Endothelial cell of umbilical vein (primary cell): ENCODE results near the gene NEUROG1. TPM values are rescaled to one million over a fixed set of nuclear protein-coding genes. Genes with fewer than 3 reads are reported as not detected.

ENCODE experiments used
- BruUV-seq: library from RNA; stranded (reverse); fragments of 400-500 nt; replicated peaks from 2 replicates; lab custom pipeline; 2021; lab: Mats Ljungman, UMichigan
- CTCF ChIA-PET: fragments of 300-600, 350-600 bp; sonication (Branson Sonifier 250); formaldehyde crosslinking; loops from one replicate; lab custom pipeline; 2021; ENCODE audit warnings: antibody characterized with exemption, inconsistent platforms; lab: Charles Lee
- POLR2A ChIA-PET: fragments of 300-600, 350-600 bp; sonication (Branson Sonifier 250); formaldehyde crosslinking; loops from one replicate; lab custom pipeline; 2021; ENCODE audit warnings: antibody characterized with exemption, inconsistent platforms; lab: Charles Lee
- DNase-seq: peaks from one replicate; pipeline ENCODE4 v3.0.0-alpha.2; 2011; ENCODE audit warnings: low read depth, low spot score
- FAIRE-seq: peaks from 2 replicates; lab custom pipeline; 2011; peaks lifted over from hg19 to GRCh38; lab: Jason Lieb, UNC
- H2AFZ ChIP-seq: 2 replicates; pipeline ENCODE4 v1.6.0; 2012; ENCODE audit warnings: low read depth, low read length, control low read depth, inconsistent platforms
- H3K27ac ChIP-seq: 2 replicates; pipeline ENCODE4 v1.5.1; 2011; ENCODE audit warnings: low read depth, mild to moderate bottlenecking, control low read depth, low read length, moderate library complexity; ENCODE audit not compliant: insufficient read depth
- H3K27me3 ChIP-seq, 2 experiments: 2 replicates each; pipeline versions ENCODE4 v1.6.0 to v1.6.1; 2011; ENCODE audit warnings: low read length in 2 of 2, mixed read lengths in 1 of 2; ENCODE audit not compliant: control insufficient read depth in 2 of 2, insufficient read depth in 2 of 2
- H3K36me3 ChIP-seq, 2 experiments: 2 replicates in 1 of 2; 3 replicates in 1 of 2; pipeline ENCODE4 v1.5.1; 2011; ENCODE audit warnings: low read length in 2 of 2, mild to moderate bottlenecking in 1 of 2, moderate library complexity in 1 of 2; ENCODE audit not compliant: control insufficient read depth in 2 of 2, insufficient read depth in 2 of 2; ENCODE audit errors: extremely low read depth in 1 of 2
- H3K4me1 ChIP-seq: 3 replicates; pipeline ENCODE4 v1.5.1; 2011; ENCODE audit warnings: mild to moderate bottlenecking, low read length; ENCODE audit not compliant: control insufficient read depth, insufficient read depth; ENCODE audit errors: extremely low read depth
- H3K4me2 ChIP-seq: 2 replicates; pipeline ENCODE4 v1.6.1; 2011; ENCODE audit warnings: low read length, control low read depth, mixed read lengths; ENCODE audit not compliant: insufficient read depth
- H3K4me3 ChIP-seq, 3 experiments: fragments of 200-600 bp in 1 of 3; sonication (generic), shearing (Covaris generic) in 1 of 3; replicated peaks in 1 of 3; 2 replicates each; pipeline ENCODE4 v1.5.1; 2011 to 2016; ENCODE audit warnings: control low read depth in 3 of 3, low read length in 3 of 3, mild to moderate bottlenecking in 2 of 3, inconsistent platforms in 1 of 3, low read depth in 1 of 3, moderate library complexity in 1 of 3; ENCODE audit not compliant: insufficient read depth in 1 of 3
- H3K79me2 ChIP-seq: 2 replicates; pipeline ENCODE4 v1.6.0; 2012; ENCODE audit warnings: low read length, inconsistent platforms; ENCODE audit not compliant: control insufficient read depth, insufficient read depth
- H3K9ac ChIP-seq: replicated peaks from 2 replicates; pipeline ENCODE3; 2011; ENCODE audit warnings: low read length, control low read depth; ENCODE audit not compliant: insufficient read depth; ENCODE audit errors: extremely low read depth
- H3K9me1 ChIP-seq: replicated peaks from 3 replicates; pipeline ENCODE4 v1.6.0; 2011; ENCODE audit warnings: mild to moderate bottlenecking, low read length; ENCODE audit not compliant: control insufficient read depth, insufficient read depth; ENCODE audit errors: extremely low read depth
- H3K9me3 ChIP-seq: replicated peaks from 2 replicates; pipeline ENCODE4 v1.5.1; 2012; ENCODE audit warnings: low read length, inconsistent platforms; ENCODE audit not compliant: control insufficient read depth, insufficient read depth
- H4K20me1 ChIP-seq: replicated peaks from 2 replicates; pipeline ENCODE3; 2011; ENCODE audit warnings: mild to moderate bottlenecking, low read length; ENCODE audit not compliant: control insufficient read depth, insufficient read depth; ENCODE audit errors: extremely low read depth
- EZH2 ChIP-seq: IDR thresholded peaks from 2 replicates; pipeline ENCODE4 v1.6.1; 2012; ENCODE audit warnings: borderline replicate concordance, low read depth, mild to moderate bottlenecking, moderate library complexity, low read length, inconsistent platforms; ENCODE audit not compliant: severe bottlenecking
- FOS ChIP-seq: IDR thresholded peaks from 2 replicates; pipeline ENCODE4 v1.6.1; 2011; ENCODE audit warnings: mild to moderate bottlenecking, low read length, moderate library complexity, borderline replicate concordance; ENCODE audit not compliant: insufficient read depth
- MYC ChIP-seq: IDR thresholded peaks from one replicate; pipeline ENCODE4 v1.6.1; 2011; ENCODE audit warnings: mild to moderate bottlenecking, low read depth, low read length
- POLR2A ChIP-seq: IDR thresholded peaks from 2 replicates; pipeline ENCODE4 v1.6.1; 2012; ENCODE audit warnings: low read depth, mild to moderate bottlenecking, control low read depth, low read length
- dilution Hi-C: fragments of 300-500 bp; cut with MboI; formaldehyde crosslinking; loops from one replicate; pipeline ENCODE4 v1.15.0; 2019; ENCODE audit warnings: low sequenced_read_pairs; ENCODE audit not compliant: extremely low pct_ligation_motif_present
- intact Hi-C: fragments of 100-400 bp; cut with micrococcal nuclease; formaldehyde crosslinking; loops from one replicate; pipeline ENCODE4 v1.10.0; 2022
- polyA plus RNA-seq, 4 experiments: library from polyadenylated mRNA; depleted of rRNA in 3 of 4; stranded (reverse) in 3 of 4; unstranded in 1 of 4; fragments of >200 nt; gene quantifications; 2 replicates each; pipeline versions ENCODE4 v1.2.1 to v1.2.3, GENCODE V29; 2011 to 2012; ENCODE audit warnings: missing spikeins in 1 of 4
- total RNA-seq: library from RNA; stranded (reverse); gene quantifications from 2 replicates; pipeline ENCODE4 v1.2.3, GENCODE V29; 2021

The NEUROG1 gene
- total and polyA plus RNA-seq, 2 donors (not counting 3 experiments of a cell fraction or from before 2014, with no cell fraction given), result not detected

DNA sequence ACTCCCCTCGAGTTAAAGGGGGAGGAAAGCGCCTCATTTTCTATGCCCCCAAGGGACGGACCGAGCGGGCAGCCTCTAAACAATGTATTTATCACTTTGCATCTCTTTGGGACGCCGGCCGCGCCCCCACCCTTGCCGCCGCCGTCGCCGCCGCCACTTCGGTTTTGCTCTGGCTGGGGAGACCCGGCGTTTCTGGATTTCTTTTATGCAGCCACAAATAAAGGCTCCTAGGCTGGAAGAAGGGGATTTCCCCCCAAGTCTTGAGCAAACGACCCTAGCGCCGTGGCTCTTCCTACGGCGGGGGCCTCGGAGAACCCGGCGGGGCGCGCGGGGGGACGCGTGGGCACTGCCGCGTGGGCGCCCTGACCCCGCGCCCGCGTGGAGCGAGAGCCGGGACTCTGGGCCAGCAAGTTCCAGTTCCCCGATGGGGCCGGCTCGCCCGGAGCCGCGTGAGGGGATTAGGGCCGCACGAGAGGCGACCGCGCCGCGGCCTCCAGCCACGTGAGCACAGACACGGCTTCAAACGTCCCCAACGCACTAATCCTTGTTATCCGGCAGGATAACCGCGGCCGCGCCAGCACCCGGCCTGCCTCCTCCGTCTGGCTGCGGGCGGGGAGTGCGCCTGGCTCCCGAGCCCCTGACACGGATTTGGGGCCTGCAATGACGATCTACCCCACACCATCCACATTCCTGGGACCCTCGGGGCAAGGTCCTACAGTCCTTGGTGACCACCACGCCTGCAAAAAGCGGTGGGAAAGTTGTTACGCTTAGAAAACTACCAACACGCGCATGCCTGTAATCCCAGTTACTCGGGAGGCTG is 7.9 kb upstream of the NEUROG1 start:
- BruUV-seq, result no TSS peak
- Histone ChIP-seq H3K4me3 (peak overlapping the region in 1 of 3 experiments; percentile 4), H3K4me1 (peaks cover 6% of the 10 kb centered on the region), H3K79me2 (no peaks in the 10 kb centered on the region), H4K20me1 (no peaks in the 10 kb centered on the region), H3K27ac (no peak overlapping the region), H2AFZ (peak overlapping the region; percentile 23), H3K27me3 (peaks cover 86 to 96% of the 10 kb centered on the region in 2 experiments), H3K9me1 (no peaks in the 10 kb centered on the region), H3K9ac (no peak overlapping the region), H3K4me2 (peak overlapping the region; percentile 16), H3K36me3 (no peaks in the 10 kb centered on the region), H3K9me3 (no peaks in the 10 kb centered on the region)
- ChIA-PET CTCF (interaction anchor here (1.2 to 4.1 kb wide), 5 partner anchors 7 to 77 kb away, joined by 3 to 30 read pairs (median 13); no protein-coding TSS in a partner anchor), POLR2A (no interaction called here)
- intact Hi-C loops (no loop called here), dilution Hi-C loops (no loop called here)
- FAIRE-seq (no peak), DNase-seq (no peak)
- no peak for TF ChIP-seq POLR2A
- TF ChIP-seq EZH2, result peak; percentile 95

DNA sequence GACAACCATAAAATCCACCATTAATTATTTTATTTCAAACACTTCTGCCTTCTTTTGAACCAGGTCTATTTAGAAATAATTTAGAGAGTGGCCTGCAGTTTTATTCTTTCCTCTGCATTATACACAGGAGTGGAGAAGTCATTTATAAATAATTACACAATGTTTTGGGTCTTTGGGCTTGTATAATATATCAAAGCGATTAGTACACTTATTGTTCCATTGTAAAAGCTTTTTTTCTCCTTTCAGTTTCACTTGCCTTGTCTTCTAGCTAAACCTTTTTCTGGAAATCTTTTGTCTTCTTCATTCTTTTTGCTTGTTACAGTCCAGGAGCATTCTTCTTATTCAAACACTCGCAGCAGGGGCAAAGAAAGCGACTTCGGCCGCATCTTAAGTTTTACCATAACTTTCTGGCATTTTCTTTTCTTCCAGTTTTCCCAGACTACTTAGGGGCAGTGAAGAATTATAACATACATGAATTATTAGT is 7.3 kb upstream of the NEUROG1 start:
- FAIRE-seq (peak; percentile 33), DNase-seq (no peak)
- CTCF ChIA-PET, result interaction anchor here (1.2 to 4.1 kb wide), 5 partner anchors 8 to 77 kb away, joined by 3 to 30 read pairs (median 13); no protein-coding TSS in a partner anchor
- Histone ChIP-seq H3K9me1 (no peaks in the 10 kb centered on the region), H3K4me2 (peak overlapping the region; percentile 16), H2AFZ (no peak overlapping the region), H3K4me1 (peaks cover 6% of the 10 kb centered on the region), H3K9me3 (no peaks in the 10 kb centered on the region), H3K4me3 (no peak overlapping the region), H3K79me2 (no peaks in the 10 kb centered on the region), H3K27me3 (peaks cover 86 to 96% of the 10 kb centered on the region in 2 experiments), H3K27ac (no peak overlapping the region), H3K9ac (no peak overlapping the region), H3K36me3 (no peaks in the 10 kb centered on the region), H4K20me1 (no peaks in the 10 kb centered on the region)
- TF ChIP-seq MYC, result no peak
- no peak for TF ChIP-seq EZH2
- no peak for TF ChIP-seq FOS
- TF ChIP-seq POLR2A, result no peak
- POLR2A ChIA-PET, result no interaction called here
- dilution Hi-C loops, result no loop called here
- intact Hi-C loops, result no loop called here
- no TSS peak for BruUV-seq
